Endothelial cell of umbilical vein (primary cell): Measurements from ENCODE around the gene NDUFA5. TPM values are rescaled to one million over a fixed set of nuclear protein-coding genes. Genes with fewer than 3 reads are reported as not detected.

Source experiments
- BruUV-seq: library from RNA; stranded (reverse); fragments of 400-500 nt; replicated peaks from 2 replicates; lab custom pipeline; 2021; lab: Mats Ljungman, UMichigan
- CTCF ChIA-PET: fragments of 300-600, 350-600 bp; sonication (Branson Sonifier 250); formaldehyde crosslinking; loops from one replicate; lab custom pipeline; 2021; ENCODE audit warnings: antibody characterized with exemption, inconsistent platforms; lab: Charles Lee
- POLR2A ChIA-PET: fragments of 300-600, 350-600 bp; sonication (Branson Sonifier 250); formaldehyde crosslinking; loops from one replicate; lab custom pipeline; 2021; ENCODE audit warnings: antibody characterized with exemption, inconsistent platforms; lab: Charles Lee
- DNase-seq: peaks from one replicate; pipeline ENCODE4 v3.0.0-alpha.2; 2011; ENCODE audit warnings: low read depth, low spot score
- FAIRE-seq: peaks from 2 replicates; lab custom pipeline; 2011; peaks lifted over from hg19 to GRCh38; lab: Jason Lieb, UNC
- H2AFZ ChIP-seq: 2 replicates; pipeline ENCODE4 v1.6.0; 2012; ENCODE audit warnings: low read depth, low read length, control low read depth, inconsistent platforms
- H3K27ac ChIP-seq: 2 replicates; pipeline ENCODE4 v1.5.1; 2011; ENCODE audit warnings: low read depth, mild to moderate bottlenecking, control low read depth, low read length, moderate library complexity; ENCODE audit not compliant: insufficient read depth
- H3K27me3 ChIP-seq, 2 experiments: 2 replicates each; pipeline versions ENCODE4 v1.6.0 to v1.6.1; 2011; ENCODE audit warnings: low read length in 2 of 2, mixed read lengths in 1 of 2; ENCODE audit not compliant: control insufficient read depth in 2 of 2, insufficient read depth in 2 of 2
- H3K36me3 ChIP-seq, 2 experiments: 2 replicates in 1 of 2; 3 replicates in 1 of 2; pipeline ENCODE4 v1.5.1; 2011; ENCODE audit warnings: low read length in 2 of 2, mild to moderate bottlenecking in 1 of 2, moderate library complexity in 1 of 2; ENCODE audit not compliant: control insufficient read depth in 2 of 2, insufficient read depth in 2 of 2; ENCODE audit errors: extremely low read depth in 1 of 2
- H3K4me1 ChIP-seq: 3 replicates; pipeline ENCODE4 v1.5.1; 2011; ENCODE audit warnings: mild to moderate bottlenecking, low read length; ENCODE audit not compliant: control insufficient read depth, insufficient read depth; ENCODE audit errors: extremely low read depth
- H3K4me2 ChIP-seq: 2 replicates; pipeline ENCODE4 v1.6.1; 2011; ENCODE audit warnings: low read length, control low read depth, mixed read lengths; ENCODE audit not compliant: insufficient read depth
- H3K4me3 ChIP-seq, 3 experiments: fragments of 200-600 bp in 1 of 3; sonication (generic), shearing (Covaris generic) in 1 of 3; replicated peaks in 1 of 3; 2 replicates each; pipeline ENCODE4 v1.5.1; 2011 to 2016; ENCODE audit warnings: control low read depth in 3 of 3, low read length in 3 of 3, mild to moderate bottlenecking in 2 of 3, inconsistent platforms in 1 of 3, low read depth in 1 of 3, moderate library complexity in 1 of 3; ENCODE audit not compliant: insufficient read depth in 1 of 3
- H3K79me2 ChIP-seq: 2 replicates; pipeline ENCODE4 v1.6.0; 2012; ENCODE audit warnings: low read length, inconsistent platforms; ENCODE audit not compliant: control insufficient read depth, insufficient read depth
- H3K9ac ChIP-seq: replicated peaks from 2 replicates; pipeline ENCODE3; 2011; ENCODE audit warnings: low read length, control low read depth; ENCODE audit not compliant: insufficient read depth; ENCODE audit errors: extremely low read depth
- H3K9me1 ChIP-seq: replicated peaks from 3 replicates; pipeline ENCODE4 v1.6.0; 2011; ENCODE audit warnings: mild to moderate bottlenecking, low read length; ENCODE audit not compliant: control insufficient read depth, insufficient read depth; ENCODE audit errors: extremely low read depth
- H3K9me3 ChIP-seq: replicated peaks from 2 replicates; pipeline ENCODE4 v1.5.1; 2012; ENCODE audit warnings: low read length, inconsistent platforms; ENCODE audit not compliant: control insufficient read depth, insufficient read depth
- H4K20me1 ChIP-seq: replicated peaks from 2 replicates; pipeline ENCODE3; 2011; ENCODE audit warnings: mild to moderate bottlenecking, low read length; ENCODE audit not compliant: control insufficient read depth, insufficient read depth; ENCODE audit errors: extremely low read depth
- CTCF ChIP-seq, 2 donors: IDR thresholded peaks; 1 replicate in 1 of 2; 2 replicates in 1 of 2; pipeline ENCODE4 v1.5.1; 2011; ENCODE audit warnings: low read length in 2 of 2, mild to moderate bottlenecking in 2 of 2, moderate library complexity in 2 of 2, control low read depth in 1 of 2, inconsistent platforms in 1 of 2, low read depth in 1 of 2; ENCODE audit not compliant: insufficient read depth in 1 of 2; ENCODE audit errors: extremely low read depth in 1 of 2
- EZH2 ChIP-seq: IDR thresholded peaks from 2 replicates; pipeline ENCODE4 v1.6.1; 2012; ENCODE audit warnings: borderline replicate concordance, low read depth, mild to moderate bottlenecking, moderate library complexity, low read length, inconsistent platforms; ENCODE audit not compliant: severe bottlenecking
- FOS ChIP-seq: IDR thresholded peaks from 2 replicates; pipeline ENCODE4 v1.6.1; 2011; ENCODE audit warnings: mild to moderate bottlenecking, low read length, moderate library complexity, borderline replicate concordance; ENCODE audit not compliant: insufficient read depth
- GATA2 ChIP-seq: IDR thresholded peaks from 2 replicates; pipeline ENCODE4 v1.7.0; 2011; ENCODE audit warnings: low read depth, mild to moderate bottlenecking, moderate library complexity, mixed read lengths, low read length; ENCODE audit not compliant: insufficient read length, insufficient read depth
- JUN ChIP-seq: IDR thresholded peaks from 2 replicates; pipeline ENCODE4 v1.6.1; 2011; ENCODE audit warnings: borderline replicate concordance, low read depth; ENCODE audit not compliant: insufficient read length, insufficient read depth
- MYC ChIP-seq: IDR thresholded peaks from one replicate; pipeline ENCODE4 v1.6.1; 2011; ENCODE audit warnings: mild to moderate bottlenecking, low read depth, low read length
- POLR2A ChIP-seq: IDR thresholded peaks from 2 replicates; pipeline ENCODE4 v1.6.1; 2012; ENCODE audit warnings: low read depth, mild to moderate bottlenecking, control low read depth, low read length
- POLR2AphosphoS5 ChIP-seq: IDR thresholded peaks from 2 replicates; pipeline ENCODE4 v1.6.1; 2012; ENCODE audit warnings: low read depth, mild to moderate bottlenecking, control low read depth, low read length, moderate library complexity; ENCODE audit not compliant: insufficient read depth
- dilution Hi-C: fragments of 300-500 bp; cut with MboI; formaldehyde crosslinking; loops from one replicate; pipeline ENCODE4 v1.15.0; 2019; ENCODE audit warnings: low sequenced_read_pairs; ENCODE audit not compliant: extremely low pct_ligation_motif_present
- intact Hi-C: fragments of 100-400 bp; cut with micrococcal nuclease; formaldehyde crosslinking; loops from one replicate; pipeline ENCODE4 v1.10.0; 2022
- polyA plus RNA-seq, 4 experiments: library from polyadenylated mRNA; depleted of rRNA in 3 of 4; stranded (reverse) in 3 of 4; unstranded in 1 of 4; fragments of >200 nt; gene quantifications; 2 replicates each; pipeline versions ENCODE4 v1.2.1 to v1.2.3, GENCODE V29; 2011 to 2012; ENCODE audit warnings: missing spikeins in 1 of 4
- total RNA-seq: library from RNA; stranded (reverse); gene quantifications from 2 replicates; pipeline ENCODE4 v1.2.3, GENCODE V29; 2021
- TF ChIP-seq, protein P1 (sequence below): IDR thresholded peaks from 2 replicates; pipeline ENCODE4 v1.6.1; 2011; ENCODE audit not compliant: insufficient read depth, insufficient read length

The NDUFA5 gene
- total and polyA plus RNA-seq, 2 donors (not counting 3 experiments of a cell fraction or from before 2014, with no cell fraction given), result 6.2 to 62.3 TPM

GRCh38 chr7:123601530-123601929 is 43.9 kb upstream of the NDUFA5 start, which contains the start of gene ASB15:
Gene ASB15 (plus strand): TSS chr7:123601821. CDS start chr7:123614503, 12,682 bp downstream.
- no peaks in the 10 kb centered on the region for H3K4me1 ChIP-seq
- no peaks in the 10 kb centered on the region for H3K9me3 ChIP-seq
- H3K79me2 ChIP-seq, result no peaks in the 10 kb centered on the region
- H4K20me1 ChIP-seq, result no peaks in the 10 kb centered on the region
- H3K9ac ChIP-seq, result no peak within 1 kb of the TSS
- FAIRE-seq (no peak), DNase-seq (no peak)
- no peak within 1 kb of the TSS for H3K27ac ChIP-seq
- H3K4me2 ChIP-seq, result no peak within 1 kb of the TSS
- CTCF ChIA-PET, result interaction anchor here (1.3 kb wide), 1 partner anchor 34 kb away, joined by 3 read pairs; no protein-coding TSS in a partner anchor
- no peaks in the 10 kb centered on the region for H3K36me3 ChIP-seq
- no peaks in the 10 kb centered on the region for H3K9me1 ChIP-seq
- intact Hi-C loops, result no loop called here
- no peak for TF ChIP-seq GATA2
- TF ChIP-seq, protein P1, sequence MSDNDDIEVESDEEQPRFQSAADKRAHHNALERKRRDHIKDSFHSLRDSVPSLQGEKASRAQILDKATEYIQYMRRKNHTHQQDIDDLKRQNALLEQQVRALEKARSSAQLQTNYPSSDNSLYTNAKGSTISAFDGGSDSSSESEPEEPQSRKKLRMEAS, result no peak
- TF ChIP-seq EZH2, result no peak
- no peak for TF ChIP-seq POLR2A
- TF ChIP-seq JUN, result no peak
- no peak for TF ChIP-seq FOS
- TF ChIP-seq POLR2AphosphoS5, result no peak
- TF ChIP-seq CTCF (IDR thresholded peaks at IDR 0.05; ENCODE audit: extremely low read depth in 1 of 2, insufficient read depth in 1 of 2, low read depth in 1 of 2, low read length in 2 of 2), result no peak
- no peak for TF ChIP-seq MYC
- H2AFZ ChIP-seq, result no peak within 1 kb of the TSS
- H3K27me3 ChIP-seq, result no peaks in the 10 kb centered on the region
- dilution Hi-C loops, result no loop called here
- POLR2A ChIA-PET, result no interaction called here
- H3K4me3 ChIP-seq, result no peak within 1 kb of the TSS
- BruUV-seq, result no TSS peak
